Measurements from ENCODE around the gene IDH2.

GRCh38 chr15:90104551-90104950 lies 2.3 kb upstream of the IDH2 start:
- TF ChIP-seq CTCF (optimal IDR thresholded peaks at IDR 0.05 in 1 of 3, IDR thresholded peaks at IDR 0.05 in 1 of 3, conservative IDR thresholded peaks at IDR 0.05 in 1 of 3; ENCODE audit: extremely low read depth in 1 of 3, insufficient read depth in 2 of 3, low read length in 3 of 3) (no peak), EZH2 (IDR thresholded peaks at IDR 0.05; ENCODE audit: low read length) (no peak)
